ENCODE results near the gene RCAN1.

- TF ChIP-seq POLR2AphosphoS5 (IDR thresholded peaks at IDR 0.05; ENCODE audit: low read depth, low read length): no peak
- TF ChIP-seq POLR2A (IDR thresholded peaks at IDR 0.05; ENCODE audit: low read depth, low read length): no peak
Measured at GRCh38 chr21:34593423-34593822, 21.5 kb downstream of the RCAN1 start.
